ENCODE measurements around the gene TRMT10A. TPM values are rescaled to one million over a fixed set of nuclear protein-coding genes. Genes with fewer than 3 reads are reported as not detected.
"Not testable (repeated sequence)": the region's sequence is repeated elsewhere in the genome, so short reads cannot be mapped to it uniquely, and the experiment has no call there.

TRMT10A gene
- total RNA-seq, 2 experiments from 2014 or later: 8.5 to 8.8 TPM

DNA sequence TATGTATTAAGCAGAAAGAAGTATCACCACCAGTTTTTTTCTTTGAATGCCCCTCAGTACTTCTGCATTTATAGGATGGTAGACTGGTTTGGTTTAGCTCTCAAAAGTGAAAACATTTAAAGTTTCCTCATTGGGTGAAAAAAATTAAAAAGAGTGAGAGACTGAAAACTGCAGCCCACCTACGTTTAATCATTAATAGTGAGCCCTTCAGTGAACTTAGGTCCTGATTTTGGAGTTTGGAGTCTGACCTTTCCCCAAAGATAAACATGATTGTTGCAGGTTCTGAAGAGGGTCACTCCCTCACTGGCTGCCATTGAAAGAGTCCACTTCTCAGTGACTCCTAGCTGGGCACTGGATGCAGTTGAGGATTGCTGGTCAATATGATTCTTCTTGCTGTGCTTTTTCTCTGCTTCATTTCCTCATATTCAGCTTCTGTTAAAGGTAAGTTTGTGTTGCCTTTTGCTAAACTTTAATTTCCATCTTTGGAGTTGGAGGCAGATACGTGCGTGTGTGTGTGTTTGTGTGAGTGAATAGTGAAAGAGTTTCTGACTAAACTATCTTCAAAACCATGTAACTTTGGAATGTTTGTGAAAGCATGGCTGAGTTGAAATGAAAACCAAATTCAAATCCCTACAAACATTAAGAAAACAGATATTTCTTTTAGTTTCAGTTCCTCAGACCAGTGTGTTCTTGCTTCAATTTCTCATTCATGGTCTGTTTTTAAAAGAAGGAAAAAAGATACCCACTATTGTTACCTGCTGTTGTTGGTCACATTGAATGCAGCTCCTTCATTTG is 10.9 kb upstream of the TRMT10A start, which contains the start of gene MTTP:
Gene MTTP, plus strand, starts transcription at position 295 of the 795 bp plus-strand sequence. Its CDS starts 86 bp downstream, at position 381.
- Mint-ChIP-seq H3K4me1 (no peaks in the 10 kb centered on the region), H3K36me3 (no peaks in the 10 kb centered on the region), H3K27ac (no peak within 1 kb of the TSS)

GRCh38 chr4:99573735-99574368 is 10.0 kb upstream of the TRMT10A start:
- Mint-ChIP-seq H3K36me3 (no peaks in the 10 kb centered on the region), H3K9me3 (no peaks in the 10 kb centered on the region), H3K27ac (no peak overlapping the region), H3K4me3 (no peak overlapping the region), H3K4me1 (no peaks in the 10 kb centered on the region), H3K27me3 (peaks cover 33% of the 10 kb centered on the region)
- no peak for DNase-seq

More for the DNA sequence above, 10.9 kb upstream of the TRMT10A start, which contains the start of gene MTTP:
- Mint-ChIP-seq H3K27me3 (peaks cover 35% of the 10 kb centered on the region), H3K9me3 (no peaks in the 10 kb centered on the region), H3K4me3 (no peak within 1 kb of the TSS)
- DNase-seq: no peak

- no peak for DNase-seq
- no peaks in the 10 kb centered on the region for H3K4me1 Mint-ChIP-seq
- no peaks in the 10 kb centered on the region for H3K36me3 Mint-ChIP-seq
- no peak overlapping the region for H3K4me3 Mint-ChIP-seq
- peaks cover 41% of the 10 kb centered on the region for H3K27me3 Mint-ChIP-seq
- no peaks in the 10 kb centered on the region for H3K9me3 Mint-ChIP-seq
- H3K27ac Mint-ChIP-seq: no peak overlapping the region
Measured at GRCh38 chr4:99572527-99573240, 8.8 kb upstream of the TRMT10A start.

GRCh38 chr4:99571883-99572282 is 8.0 kb upstream of the TRMT10A start:
- no peak for DNase-seq
- H3K9me3 Mint-ChIP-seq: no peaks in the 10 kb centered on the region
- H3K4me1 Mint-ChIP-seq: no peaks in the 10 kb centered on the region
- no peak overlapping the region for H3K27ac Mint-ChIP-seq
- no peak overlapping the region for H3K4me3 Mint-ChIP-seq
- H3K27me3 Mint-ChIP-seq: peaks cover 47% of the 10 kb centered on the region
- H3K36me3 Mint-ChIP-seq: no peaks in the 10 kb centered on the region

DNA sequence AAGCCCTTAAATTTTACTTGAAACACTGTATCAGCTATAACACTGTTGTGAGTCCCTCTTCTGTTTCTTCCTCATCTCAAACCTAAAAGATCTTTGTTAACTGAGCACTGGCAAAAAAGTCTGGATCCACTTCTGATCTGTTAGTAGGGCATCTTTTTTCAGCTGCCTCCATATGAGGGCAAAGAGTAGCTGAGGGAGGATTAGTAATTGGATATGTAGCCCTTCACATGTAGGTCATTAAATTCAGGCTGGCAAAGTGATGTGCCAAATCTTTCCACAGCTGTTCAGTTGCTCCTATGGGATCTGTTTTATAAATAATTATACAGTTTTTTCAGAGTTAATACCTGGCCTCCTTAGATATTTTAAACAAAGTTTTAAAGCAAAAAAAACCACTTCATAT is 1.1 kb upstream of the TRMT10A start:
- DNase-seq: no peak
- Mint-ChIP-seq H3K4me1 (peaks cover 14% of the 10 kb centered on the region), H3K36me3 (no peaks in the 10 kb centered on the region), H3K27ac (no peak overlapping the region), H3K27me3 (peaks cover 29% of the 10 kb centered on the region), H3K4me3 (peak overlapping the region; percentile 30), H3K9me3 (no peaks in the 10 kb centered on the region)

DNA sequence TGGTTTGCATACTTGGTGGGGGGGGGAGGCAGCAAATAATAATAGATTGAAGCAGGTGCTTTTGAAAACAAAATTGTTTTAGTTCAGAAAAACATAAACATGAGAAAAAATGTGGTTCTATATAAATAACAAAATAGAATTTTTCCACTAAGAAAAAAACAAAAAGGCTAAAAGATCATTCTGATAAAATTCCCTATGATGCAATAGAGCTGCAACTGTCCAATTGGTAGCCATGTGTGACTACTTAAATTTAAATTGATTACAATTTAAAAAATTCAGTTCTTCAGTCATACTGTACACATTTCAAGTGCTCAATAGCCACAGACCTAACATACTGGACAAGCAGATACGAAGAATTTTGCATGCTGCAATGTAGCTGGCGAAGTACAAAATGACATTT is 11.0 kb downstream of the TRMT10A start:
- H3K27ac Mint-ChIP-seq: no peak overlapping the region
- H3K27me3 Mint-ChIP-seq: no peaks in the 10 kb centered on the region
- H3K36me3 Mint-ChIP-seq: peaks cover 6% of the 10 kb centered on the region
- DNase-seq: no peak
- H3K4me3 Mint-ChIP-seq: no peak overlapping the region
- no peaks in the 10 kb centered on the region for H3K4me1 Mint-ChIP-seq
- no peaks in the 10 kb centered on the region for H3K9me3 Mint-ChIP-seq

- Mint-ChIP-seq H3K9me3 (peaks cover 4% of the 10 kb centered on the region), H3K27me3 (no peaks in the 10 kb centered on the region), H3K4me1 (peaks cover 3% of the 10 kb centered on the region), H3K27ac (no peak overlapping the region), H3K36me3 (peaks cover 10% of the 10 kb centered on the region), H3K4me3 (no peak overlapping the region)
- DNase-seq: no peak
Measured at GRCh38 chr4:99540277-99540939, 23.4 kb downstream of the TRMT10A start.

DNA sequence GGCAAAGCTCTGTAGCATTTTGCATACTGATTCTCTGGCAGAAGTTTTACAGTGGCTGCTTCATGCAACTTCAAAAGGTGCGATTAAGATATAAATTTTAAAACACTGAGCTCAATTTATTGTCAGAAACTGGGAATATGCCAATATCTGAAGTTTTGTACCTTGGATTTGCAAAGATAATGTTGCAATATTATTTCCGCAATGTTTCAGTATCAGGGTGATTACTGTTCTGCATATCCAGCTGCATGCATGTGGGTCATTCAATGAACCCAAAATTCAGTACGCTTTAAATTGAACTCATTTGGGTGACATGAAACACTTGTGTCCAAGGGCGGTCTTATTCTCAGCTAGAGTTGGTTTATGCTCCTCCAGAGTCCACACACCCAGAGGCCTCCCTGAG is 26.2 kb downstream of the TRMT10A start:
- H3K27ac Mint-ChIP-seq: no peak overlapping the region
- peaks cover 2% of the 10 kb centered on the region for H3K9me3 Mint-ChIP-seq
- no peak overlapping the region for H3K4me3 Mint-ChIP-seq
- no peaks in the 10 kb centered on the region for H3K27me3 Mint-ChIP-seq
- no peak for DNase-seq
- peaks cover 3% of the 10 kb centered on the region for H3K4me1 Mint-ChIP-seq
- no peaks in the 10 kb centered on the region for H3K36me3 Mint-ChIP-seq

DNA sequence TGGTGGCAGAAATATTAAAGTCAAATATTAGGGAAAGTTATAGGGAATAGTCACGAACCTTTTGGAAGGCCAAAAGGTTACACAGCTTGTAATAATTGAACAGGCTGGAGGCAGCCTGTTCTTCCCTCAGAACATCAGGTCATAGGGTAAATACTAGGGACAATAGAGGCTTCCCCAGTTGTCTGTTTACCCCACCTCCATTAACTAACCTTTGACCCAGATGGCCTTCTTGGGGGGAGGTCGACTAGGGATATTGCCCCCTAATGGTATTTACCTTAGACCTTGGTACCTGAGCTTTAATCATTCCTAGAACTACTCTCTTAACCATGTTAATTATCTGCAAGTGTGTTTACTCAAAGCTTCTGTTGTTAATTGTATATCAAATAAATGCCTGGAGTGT is 27.0 kb downstream of the TRMT10A start:
- Mint-ChIP-seq H3K27ac (no peak overlapping the region), H3K27me3 (no peaks in the 10 kb centered on the region), H3K36me3 (no peaks in the 10 kb centered on the region), H3K4me3 (no peak overlapping the region), H3K4me1 (peaks cover 3% of the 10 kb centered on the region), H3K9me3 (no peaks in the 10 kb centered on the region)
- DNase-seq: no peak

- Mint-ChIP-seq H3K27me3 (peaks cover 3% of the 10 kb centered on the region), H3K27ac (no peak overlapping the region), H3K9me3 (no peaks in the 10 kb centered on the region), H3K4me1 (peaks cover 3% of the 10 kb centered on the region), H3K4me3 (no peak overlapping the region), H3K36me3 (no peaks in the 10 kb centered on the region)
- no peak for DNase-seq
Measured at GRCh38 chr4:99536271-99536670, 27.6 kb downstream of the TRMT10A start.

DNA sequence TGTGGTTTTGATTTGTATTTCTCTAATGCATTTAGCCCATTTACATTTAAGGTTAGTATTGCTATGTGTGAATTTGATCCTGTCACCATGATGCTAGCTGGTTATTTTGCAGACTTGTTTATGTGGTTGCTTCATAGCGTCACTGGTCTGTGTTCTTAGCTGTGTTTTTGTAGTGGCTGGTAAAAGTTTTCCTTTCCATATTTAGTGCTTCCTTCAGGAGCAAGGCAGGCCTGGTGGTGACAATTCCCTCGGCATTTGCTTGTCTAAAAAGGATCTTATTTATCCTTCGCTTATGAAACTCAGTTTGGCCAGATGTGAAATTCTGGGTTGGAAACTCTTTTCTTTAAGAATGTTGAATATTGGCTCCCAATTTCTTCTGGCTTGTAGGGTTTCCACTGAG is 29.1 kb downstream of the TRMT10A start:
- not testable (repeated sequence) for H3K4me1 Mint-ChIP-seq, H3K36me3 Mint-ChIP-seq, H3K27me3 Mint-ChIP-seq, DNase-seq, H3K4me3 Mint-ChIP-seq, H3K27ac Mint-ChIP-seq, H3K9me3 Mint-ChIP-seq

GRCh38 chr4:99529956-99530355 is 33.9 kb downstream of the TRMT10A start:
- Mint-ChIP-seq H3K4me3 (no peak overlapping the region), H3K9me3 (no peaks in the 10 kb centered on the region), H3K27me3 (peaks cover 17% of the 10 kb centered on the region), H3K27ac (no peak overlapping the region), H3K36me3 (no peaks in the 10 kb centered on the region), H3K4me1 (peaks cover 3% of the 10 kb centered on the region)
- no peak for DNase-seq

GRCh38 chr4:99529228-99529627 is 34.6 kb downstream of the TRMT10A start:
- no peak for DNase-seq
- Mint-ChIP-seq H3K36me3 (no peaks in the 10 kb centered on the region), H3K27me3 (peaks cover 17% of the 10 kb centered on the region), H3K4me1 (peaks cover 3% of the 10 kb centered on the region), H3K27ac (no peak overlapping the region), H3K9me3 (no peaks in the 10 kb centered on the region), H3K4me3 (no peak overlapping the region)

DNA sequence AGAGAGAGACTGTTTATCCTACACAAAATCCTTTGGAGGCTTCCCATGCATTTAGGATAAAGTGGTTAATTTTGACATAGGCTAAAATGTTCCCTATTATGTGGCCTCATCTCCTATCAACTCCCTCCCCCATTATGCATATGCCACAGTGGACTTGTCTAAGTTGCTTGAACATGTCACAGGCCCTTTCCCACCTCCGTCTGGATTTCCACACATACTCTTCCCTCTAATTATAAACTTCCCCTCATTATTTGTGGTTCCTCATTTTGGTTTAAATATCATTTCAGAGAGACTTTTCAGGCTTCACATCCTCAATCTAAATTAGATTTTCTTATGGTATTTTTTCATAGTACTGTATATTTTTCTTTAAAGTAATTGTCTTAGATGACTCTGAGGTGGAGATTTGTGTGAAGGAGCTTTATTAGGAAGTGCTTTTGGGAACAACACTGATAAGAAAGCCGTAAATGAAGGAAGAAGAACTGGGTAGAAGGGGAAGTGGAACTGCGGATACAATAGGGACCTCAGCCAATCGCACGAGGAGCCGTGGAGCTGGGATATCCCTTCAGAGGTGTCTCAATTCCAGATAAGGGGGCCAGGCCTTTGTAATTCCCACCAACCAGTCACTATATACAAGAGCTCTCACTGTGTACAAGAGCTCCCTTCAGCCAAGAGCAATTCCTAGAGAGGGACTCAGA is 45.1 kb downstream of the TRMT10A start:
- Mint-ChIP-seq H3K4me3 (no peak overlapping the region), H3K36me3 (no peaks in the 10 kb centered on the region)

More for the DNA sequence above, 45.1 kb downstream of the TRMT10A start:
- DNase-seq: no peak
- Mint-ChIP-seq H3K9me3 (no peaks in the 10 kb centered on the region), H3K4me1 (no peaks in the 10 kb centered on the region), H3K27ac (no peak overlapping the region), H3K27me3 (no peaks in the 10 kb centered on the region)
